GM23338 (cell line): ENCODE measurements around the gene C10orf71. TPM values are rescaled to one million over a fixed set of nuclear protein-coding genes. Genes with fewer than 3 reads are reported as not detected.

Experiments
- ATAC-seq: fragments of 200-7000 bp; cut with Tn5 transposase; 3 replicates; pipeline ENCODE4 v1.9.1; 2020
- DNase-seq: peaks from one replicate; pipeline ENCODE4 v3.0.0-alpha.2; 2015; ENCODE audit warnings: low spot score
- H2AFZ ChIP-seq: fragments of 200-600 bp; sonication (generic); 2 replicates; pipeline ENCODE4 v1.8.0; 2016; ENCODE audit warnings: antibody characterized with exemption, mild to moderate bottlenecking, moderate library complexity
- H3F3A ChIP-seq: fragments of 200-600 bp; sonication (generic); replicated peaks from 2 replicates; pipeline ENCODE4 v1.8.0; 2017; ENCODE audit warnings: antibody characterized with exemption, mixed run types, low read depth
- H3K27ac ChIP-seq: fragments of 200-600 bp; sonication (generic); 2 replicates; pipeline ENCODE4 v1.6.1; 2016; ENCODE audit warnings: low read depth
- H3K27me3 ChIP-seq: fragments of 200-600 bp; sonication (generic); 2 replicates; pipeline ENCODE4 v1.8.0; 2016; ENCODE audit warnings: mild to moderate bottlenecking, mixed run types, moderate library complexity; ENCODE audit not compliant: insufficient read depth
- H3K36me3 ChIP-seq: fragments of 200-600 bp; sonication (generic); 2 replicates; pipeline ENCODE4 v1.8.0; 2016; ENCODE audit warnings: mild to moderate bottlenecking; ENCODE audit not compliant: insufficient read depth
- H3K4me1 ChIP-seq: fragments of 200-600 bp; sonication (generic); 2 replicates; pipeline ENCODE4 v1.8.0; 2016; ENCODE audit warnings: mild to moderate bottlenecking, moderate library complexity; ENCODE audit not compliant: insufficient read depth
- H3K4me2 ChIP-seq: fragments of 200-600 bp; sonication (generic); 2 replicates; pipeline ENCODE4 v1.7.1; 2017; ENCODE audit warnings: mixed run types
- H3K4me3 ChIP-seq: fragments of 200-600 bp; sonication (generic); 2 replicates; pipeline ENCODE4 v1.6.1; 2016; ENCODE audit warnings: mixed run types
- H3K79me2 ChIP-seq: fragments of 200-600 bp; sonication (generic); replicated peaks from 2 replicates; pipeline ENCODE4 v1.8.0; 2017; ENCODE audit warnings: mild to moderate bottlenecking; ENCODE audit not compliant: insufficient read depth
- H3K9me2 ChIP-seq: fragments of 200-600 bp; sonication (generic); 2 replicates; pipeline ENCODE4 v1.8.0; 2017; ENCODE audit not compliant: insufficient read depth
- H4K20me1 ChIP-seq: fragments of 200-600 bp; sonication (generic); replicated peaks from 2 replicates; pipeline ENCODE4 v1.8.0; 2017; ENCODE audit warnings: mild to moderate bottlenecking; ENCODE audit not compliant: insufficient read depth
- H3K27ac Mint-ChIP-seq: 2 replicates; pipeline ENCODE4 v1.8.0; 2020; ENCODE audit warnings: inconsistent platforms, mild to moderate bottlenecking, moderate library complexity, mixed read lengths
- H3K27me3 Mint-ChIP-seq: 3 replicates; pipeline ENCODE4 v1.8.0; 2022; ENCODE audit warnings: low read depth, mild to moderate bottlenecking, moderate library complexity, mixed read lengths, inconsistent platforms; ENCODE audit not compliant: insufficient read depth, poor library complexity
- H3K36me3 Mint-ChIP-seq: 3 replicates; pipeline ENCODE4 v1.8.0; 2021; ENCODE audit warnings: low read depth, mild to moderate bottlenecking, inconsistent platforms, moderate library complexity, mixed read lengths
- H3K4me1 Mint-ChIP-seq: 3 replicates; pipeline ENCODE4 v1.8.0; 2020; ENCODE audit warnings: mild to moderate bottlenecking, inconsistent platforms, mixed read lengths
- H3K4me3 Mint-ChIP-seq: 3 replicates; pipeline ENCODE4 v1.8.0; 2021; ENCODE audit warnings: moderate library complexity, mild to moderate bottlenecking, inconsistent platforms, mixed read lengths
- H3K9me3 Mint-ChIP-seq: 3 replicates; pipeline ENCODE4 v1.8.0; 2020; ENCODE audit warnings: moderate library complexity, mild to moderate bottlenecking, inconsistent platforms, mixed read lengths
- CREB1 ChIP-seq: fragments of 250-450 bp; sonication (Bioruptor Pico); IDR thresholded peaks from 2 replicates; pipeline ENCODE4 v1.5.0; 2020; ENCODE audit warnings: low read depth, mild to moderate bottlenecking, moderate library complexity
- CTCF ChIP-seq, 2 experiments: fragments of 200-600 bp in 1 of 2; sonication (generic) in 1 of 2; conservative IDR thresholded peaks; 2 replicates each; pipeline versions ENCODE4 v1.5.1 to v1.6.1; 2016 to 2017; ENCODE audit warnings: antibody characterized with exemption in 2 of 2, low read depth in 2 of 2, mild to moderate bottlenecking in 2 of 2, moderate library complexity in 1 of 2
- JUNB ChIP-seq: IDR thresholded peaks from one replicate; pipeline ENCODE4 v1.6.1; 2016; ENCODE audit warnings: antibody characterized with exemption; ENCODE audit not compliant: unreplicated experiment
- NANOG ChIP-seq: IDR thresholded peaks from 2 replicates; pipeline ENCODE4 v1.6.1; 2016; ENCODE audit warnings: antibody characterized with exemption, borderline replicate concordance
- ZNF331 ChIP-seq: fragments of 250-450 bp; sonication (Bioruptor Pico); IDR thresholded peaks from 2 replicates; pipeline ENCODE4 v1.5.0; 2020; ENCODE audit warnings: low read depth, mild to moderate bottlenecking, moderate library complexity
- polyA plus RNA-seq: library from polyadenylated mRNA; unstranded; fragments of >200 nt; fragmentation: Nextera tagmentation; extraction: Ambion mirVana; gene quantifications from 2 replicates; pipeline ENCODE4 v1.2.1, GENCODE V29; 2016
- total RNA-seq: library from RNA; depleted of rRNA; stranded (reverse); fragments of >200 nt; shearing (Covaris generic); gene quantifications from 2 replicates; pipeline ENCODE4 v1.2.3, GENCODE V29; 2014

C10orf71 gene
- total and polyA plus RNA-seq, 2 experiments from 2014 or later = not detected

GRCh38 chr10:49323171-49323895, 24.4 kb downstream of the C10orf71 start:
- Histone ChIP-seq H3K79me2 (no peaks in the 10 kb centered on the region), H3K27me3 (no peaks in the 10 kb centered on the region), H3K4me2 (no peak overlapping the region), H3K4me1 (no peaks in the 10 kb centered on the region), H3K9me2 (no peaks in the 10 kb centered on the region), H3F3A (no peaks in the 10 kb centered on the region), H4K20me1 (no peaks in the 10 kb centered on the region), H3K36me3 (no peaks in the 10 kb centered on the region), H2AFZ (no peak overlapping the region; the same call in 1 of the 2 replicates), H3K4me3 (no peak overlapping the region), H3K27ac (no peak overlapping the region)
- DNase-seq (no peak), ATAC-seq (no peak)
- TF ChIP-seq ZNF331 (CRISPR knock-in tag) = no peak
- H3K4me1 Mint-ChIP-seq = peaks cover 7% of the 10 kb centered on the region
- peaks cover 7% of the 10 kb centered on the region for H3K27me3 Mint-ChIP-seq
- no peaks in the 10 kb centered on the region for H3K36me3 Mint-ChIP-seq
- no peak overlapping the region for H3K4me3 Mint-ChIP-seq
- H3K9me3 Mint-ChIP-seq = no peaks in the 10 kb centered on the region
- H3K27ac Mint-ChIP-seq = no peak overlapping the region; the same call in 1 of the 2 replicates

GRCh38 chr10:49323896-49324270, 24.9 kb downstream of the C10orf71 start:
- Mint-ChIP-seq H3K9me3 (no peaks in the 10 kb centered on the region; the same call in 2 of the 3 replicates), H3K27ac (no peak overlapping the region), H3K4me3 (no peak overlapping the region), H3K27me3 (peaks cover 7% of the 10 kb centered on the region), H3K36me3 (no peaks in the 10 kb centered on the region), H3K4me1 (peaks cover 7% of the 10 kb centered on the region)
- Histone ChIP-seq H2AFZ (no peak overlapping the region), H3K36me3 (no peaks in the 10 kb centered on the region), H4K20me1 (no peaks in the 10 kb centered on the region), H3K27me3 (no peaks in the 10 kb centered on the region), H3K9me2 (no peaks in the 10 kb centered on the region), H3K27ac (no peak overlapping the region), H3F3A (no peaks in the 10 kb centered on the region), H3K4me3 (no peak overlapping the region), H3K79me2 (no peaks in the 10 kb centered on the region), H3K4me2 (no peak overlapping the region), H3K4me1 (no peaks in the 10 kb centered on the region)
- ATAC-seq = no peak
- DNase-seq = no peak
- no peak for TF ChIP-seq NANOG
- no peak for TF ChIP-seq JUNB

DNA sequence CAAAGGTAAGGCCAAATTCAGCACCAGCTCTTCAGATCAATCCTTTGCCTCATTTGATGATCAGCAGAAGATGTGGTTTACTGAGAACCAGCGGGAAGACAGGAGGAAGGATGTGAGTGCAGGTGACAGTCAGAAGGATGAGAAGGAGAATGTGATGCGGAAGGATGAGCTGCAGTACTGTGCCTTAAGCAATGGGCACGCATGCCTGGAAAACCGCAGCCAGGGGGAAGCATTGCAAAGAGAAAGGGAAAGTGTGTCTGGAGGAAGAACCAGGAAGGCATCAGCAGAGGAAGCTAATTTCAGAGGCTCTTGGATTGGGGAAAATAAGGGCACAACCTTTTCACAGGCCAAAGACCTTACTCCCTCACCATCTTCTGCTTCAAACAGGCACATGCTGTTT, 25.7 kb downstream of the C10orf71 start:
- Histone ChIP-seq H3K79me2 (no peaks in the 10 kb centered on the region), H4K20me1 (no peaks in the 10 kb centered on the region), H3K4me2 (no peak overlapping the region), H3K27me3 (no peaks in the 10 kb centered on the region), H2AFZ (no peak overlapping the region), H3F3A (no peaks in the 10 kb centered on the region), H3K9me2 (no peaks in the 10 kb centered on the region), H3K4me3 (no peak overlapping the region), H3K27ac (no peak overlapping the region), H3K36me3 (no peaks in the 10 kb centered on the region), H3K4me1 (no peaks in the 10 kb centered on the region)
- Mint-ChIP-seq H3K36me3 (no peaks in the 10 kb centered on the region), H3K4me1 (peaks cover 7% of the 10 kb centered on the region), H3K9me3 (no peaks in the 10 kb centered on the region; the same call in 2 of the 3 replicates), H3K27ac (no peak overlapping the region), H3K27me3 (peaks cover 7% of the 10 kb centered on the region), H3K4me3 (no peak overlapping the region)
- ATAC-seq (peak; percentile 75), DNase-seq (peak; percentile 57)
- TF ChIP-seq CTCF (conservative IDR thresholded peaks at IDR 0.05; ENCODE audit: low read depth in 2 of 2) (peak; percentile 49 to 77), CREB1 (CRISPR knock-in tag) (no peak)
